Activated CD4-positive, alpha-beta T cell treated with anti-CD3 and anti-CD28 coated beads, Interleukin-2, Interleukin-4, amounts not matched to agents 100 ng/mL and 50 ng/mL, durations not matched to agents 16 hours and 8 hours (primary cell): ENCODE measurements around the gene MPG.
"Not testable (repeated sequence)": the region's sequence is repeated elsewhere in the genome, so short reads cannot be mapped to it uniquely, and the experiment has no call there.

Experiments used
- DNase-seq: peaks from one replicate; pipeline ENCODE4 v3.0.0-alpha.2; 2020; ENCODE audit warnings: low spot score

Gene MPG, protein sequence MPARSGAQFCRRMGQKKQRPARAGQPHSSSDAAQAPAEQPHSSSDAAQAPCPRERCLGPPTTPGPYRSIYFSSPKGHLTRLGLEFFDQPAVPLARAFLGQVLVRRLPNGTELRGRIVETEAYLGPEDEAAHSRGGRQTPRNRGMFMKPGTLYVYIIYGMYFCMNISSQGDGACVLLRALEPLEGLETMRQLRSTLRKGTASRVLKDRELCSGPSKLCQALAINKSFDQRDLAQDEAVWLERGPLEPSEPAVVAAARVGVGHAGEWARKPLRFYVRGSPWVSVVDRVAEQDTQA

DNA sequence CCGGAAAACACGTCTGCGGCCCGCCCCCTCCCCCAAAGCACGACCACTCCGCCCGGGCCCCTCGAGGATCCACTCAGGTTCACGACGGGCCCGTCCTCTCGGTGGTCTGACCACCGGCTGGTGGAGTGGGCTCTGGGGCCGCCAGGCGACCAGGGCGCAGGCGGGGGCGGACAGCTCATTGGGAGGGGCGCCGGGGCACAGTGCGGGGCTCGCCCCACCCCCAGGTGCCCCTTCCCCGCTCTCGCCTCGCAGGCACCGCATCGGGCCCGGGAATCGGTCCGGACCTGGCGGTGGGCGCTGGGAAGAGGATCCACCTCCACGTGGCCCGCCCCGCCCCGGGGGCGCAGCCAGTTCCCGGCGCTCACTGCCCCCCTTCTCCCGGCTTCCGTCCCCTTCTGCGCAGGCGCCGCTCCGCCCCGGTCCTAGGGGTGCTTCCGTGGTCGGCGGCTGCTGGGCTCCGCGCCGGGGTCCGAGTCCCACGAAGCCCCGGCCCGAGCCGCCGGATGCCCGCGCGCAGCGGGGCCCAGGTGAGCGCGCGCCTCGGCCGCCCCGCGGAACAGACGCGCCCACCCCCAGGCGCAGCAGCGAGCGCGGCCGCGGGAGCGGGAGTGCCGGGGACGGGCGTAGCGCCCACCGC, at the start of gene MPG:
TSS of gene MPG (plus strand) at position 419 of the 637 bp plus-strand sequence. CDS start at position 504, 85 bp downstream.
- DNase-seq, result peak; percentile 82

- DNase-seq, result not testable (repeated sequence)
Measured at GRCh38 chr16:30627-31026, 47.4 kb upstream of the MPG start.

DNA sequence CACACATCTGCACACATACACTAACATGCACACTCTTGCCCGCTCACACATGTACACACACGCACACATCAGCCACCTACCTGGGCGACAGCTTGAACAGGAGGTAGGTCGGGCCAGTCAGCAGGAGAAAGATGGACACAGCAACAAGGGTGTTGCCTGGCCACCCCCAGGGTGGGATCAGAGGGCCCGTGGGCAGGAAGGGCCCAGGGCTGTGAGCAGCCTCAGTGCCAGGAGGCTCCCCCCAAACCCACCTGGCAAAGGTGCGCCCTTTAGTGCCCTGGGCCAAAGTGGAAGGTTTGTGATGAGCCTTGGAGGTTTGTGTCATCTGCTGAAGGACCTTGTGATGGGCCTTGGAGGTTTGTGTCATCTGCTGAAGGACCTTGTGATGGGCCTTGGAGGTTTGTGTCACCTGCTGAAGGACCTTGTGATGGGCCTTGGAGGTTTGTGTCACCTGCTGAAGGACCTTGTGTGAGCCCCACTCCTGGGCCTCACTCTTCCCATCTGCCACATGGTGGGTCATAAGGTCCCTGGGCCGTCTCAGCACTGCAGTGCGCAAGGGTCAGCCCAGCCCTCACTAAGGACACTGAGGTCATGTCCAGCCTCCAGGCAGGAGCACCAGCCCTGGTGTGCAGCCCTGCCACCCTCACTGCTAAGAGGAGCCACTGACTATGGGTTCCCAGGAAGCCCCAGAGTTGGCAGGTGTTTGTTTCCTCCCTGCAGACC, 44.7 kb upstream of the MPG start:
- DNase-seq, result not testable (repeated sequence)

DNA sequence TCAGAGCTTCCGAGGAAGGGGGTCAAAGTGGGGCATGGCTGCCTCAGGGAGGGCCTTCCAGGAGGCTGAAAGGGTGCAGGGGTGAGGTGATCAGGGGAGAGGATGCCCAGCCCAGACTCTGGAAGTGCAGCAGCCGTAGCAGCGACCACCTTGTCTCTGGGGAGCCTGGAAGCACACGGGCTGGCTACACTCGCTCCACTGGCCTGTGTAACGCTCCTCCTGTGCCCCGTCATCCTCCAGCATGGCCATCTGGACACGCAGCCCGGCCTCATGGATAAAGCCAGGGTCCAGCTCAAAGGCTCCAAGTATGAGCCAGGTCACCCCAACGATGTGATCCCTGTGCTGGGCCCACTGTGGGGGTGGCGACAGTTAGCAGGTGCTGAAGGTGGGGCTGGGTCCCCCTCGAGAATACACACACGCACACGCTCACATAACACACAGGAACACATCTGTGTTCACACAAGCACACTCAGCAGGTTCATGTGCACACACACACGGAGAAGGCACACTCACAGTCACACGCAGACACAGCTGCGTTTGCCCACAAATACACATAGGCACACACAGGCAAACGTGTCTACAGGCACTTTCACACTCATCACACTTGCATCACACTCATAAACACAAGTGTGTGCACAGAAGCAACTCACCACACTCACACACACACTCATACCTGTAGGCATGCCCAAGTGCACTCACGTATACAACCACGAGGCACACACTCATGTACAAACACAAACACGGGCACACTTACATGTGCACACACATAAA, 44.0 kb upstream of the MPG start:
- no peak for DNase-seq

DNA sequence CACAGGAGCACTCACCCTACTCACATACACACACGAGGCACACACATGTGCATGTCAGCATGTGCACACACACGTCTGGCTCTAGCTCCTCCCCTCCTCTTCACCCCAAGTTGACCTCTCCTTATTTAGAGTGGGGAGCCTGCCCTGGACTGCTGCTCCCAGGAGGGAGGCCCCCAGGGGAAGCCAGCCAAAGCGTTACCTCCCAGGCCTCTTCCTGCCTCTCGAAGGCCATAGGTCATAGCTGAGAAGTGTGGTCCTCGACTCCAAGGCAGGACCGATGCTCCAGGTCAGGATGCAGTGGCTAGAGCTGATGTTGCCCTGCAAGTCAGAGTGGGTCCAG, 43.4 kb upstream of the MPG start:
- no peak for DNase-seq

GRCh38 chr16:35011-35677, 42.9 kb upstream of the MPG start:
- DNase-seq, result no peak

DNA sequence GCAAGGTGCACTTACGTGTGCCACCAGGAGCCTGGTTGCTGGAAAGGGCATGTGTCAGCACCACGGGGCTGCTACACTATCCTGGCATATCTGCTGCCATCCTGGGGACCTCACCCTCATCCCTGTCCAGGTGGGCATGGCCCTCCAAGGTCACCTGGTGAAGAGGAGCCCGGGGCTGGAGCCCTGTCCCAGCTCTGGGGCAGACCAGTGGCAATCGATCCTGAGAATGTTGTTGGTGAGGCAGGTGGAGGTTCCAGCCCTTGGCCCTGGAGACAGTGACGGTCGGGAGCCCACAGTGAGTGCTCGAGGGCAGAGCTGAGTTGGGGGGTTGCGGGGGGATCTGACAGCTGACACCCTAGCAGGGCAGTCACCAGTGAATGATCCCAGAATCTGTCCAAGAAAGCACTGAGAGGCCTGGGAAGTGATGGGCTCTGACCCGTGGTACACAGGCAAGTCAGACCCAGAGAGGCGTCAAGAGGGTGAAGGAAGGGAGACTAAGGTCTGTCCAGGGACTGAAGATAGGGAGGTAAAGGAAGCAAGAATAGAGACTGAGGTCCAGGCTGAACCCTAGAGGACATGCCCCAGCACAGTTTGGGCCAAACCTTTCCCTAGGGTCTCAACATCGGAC, 42.2 kb upstream of the MPG start:
- no peak for DNase-seq

DNA sequence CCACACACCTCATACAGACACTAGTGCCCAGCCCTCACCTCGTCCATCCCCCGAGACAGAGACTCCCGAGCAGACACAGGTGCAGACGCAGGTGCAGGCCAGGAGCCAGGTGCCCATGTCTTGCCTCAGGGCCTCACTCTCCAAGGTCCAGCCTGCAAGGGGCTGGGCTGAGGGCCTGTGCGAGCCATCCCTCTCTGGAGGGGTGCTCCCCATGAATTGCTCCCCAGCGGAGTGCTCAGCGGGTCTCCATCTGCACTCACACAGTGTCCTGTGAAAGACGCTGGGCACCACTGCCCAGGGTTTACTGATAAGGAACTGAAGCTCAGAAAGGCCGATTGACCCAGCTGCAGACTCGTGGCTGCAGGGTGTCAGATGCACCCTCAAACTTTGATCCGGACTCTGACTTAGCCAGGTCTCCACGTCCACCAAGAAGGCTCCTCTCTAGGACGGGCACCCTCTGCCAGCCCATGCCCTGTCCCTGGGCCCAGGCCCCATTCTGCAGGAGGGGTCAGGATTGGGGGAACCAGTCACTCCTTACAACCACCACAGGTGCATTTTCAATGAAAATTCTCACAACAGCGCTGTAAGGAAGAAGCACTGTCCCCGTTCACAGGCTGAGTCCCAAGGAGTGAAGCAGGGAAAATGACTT, 41.6 kb upstream of the MPG start:
- DNase-seq, result no peak

GRCh38 chr16:37511-37910, 40.5 kb upstream of the MPG start:
- no peak for DNase-seq

DNA sequence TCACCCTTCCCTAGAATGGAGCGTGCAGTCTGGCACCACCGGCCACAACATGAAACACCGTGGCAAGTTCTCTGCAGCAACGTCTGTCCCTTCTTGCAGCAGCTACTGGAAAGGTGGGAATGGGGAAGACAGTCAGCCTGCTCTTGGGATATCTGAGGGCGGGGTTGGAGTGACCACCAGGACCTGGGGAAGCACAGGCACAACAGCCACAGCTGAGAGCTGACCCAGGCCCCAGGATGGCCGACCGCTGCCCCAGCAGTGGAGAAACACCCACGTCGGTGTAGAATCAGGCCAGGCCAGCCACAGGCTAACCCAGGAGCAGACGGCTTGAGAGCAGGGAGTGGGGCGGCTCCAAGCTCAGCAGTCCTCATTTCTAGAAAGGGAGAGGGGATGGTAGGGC, 39.8 kb upstream of the MPG start:
- not testable (repeated sequence) for DNase-seq

- peak; percentile 41 for DNase-seq
Measured at GRCh38 chr16:38941-39892, 38.8 kb upstream of the MPG start.

GRCh38 chr16:41439-42068, 36.5 kb upstream of the MPG start:
- no peak for DNase-seq

GRCh38 chr16:42069-42457, 36.0 kb upstream of the MPG start:
- DNase-seq, result no peak

GRCh38 chr16:42691-43090, 35.3 kb upstream of the MPG start:
- no peak for DNase-seq

GRCh38 chr16:43294-43693, 34.7 kb upstream of the MPG start:
- no peak for DNase-seq

- no peak for DNase-seq
Measured at GRCh38 chr16:44655-45054, 33.4 kb upstream of the MPG start.

DNA sequence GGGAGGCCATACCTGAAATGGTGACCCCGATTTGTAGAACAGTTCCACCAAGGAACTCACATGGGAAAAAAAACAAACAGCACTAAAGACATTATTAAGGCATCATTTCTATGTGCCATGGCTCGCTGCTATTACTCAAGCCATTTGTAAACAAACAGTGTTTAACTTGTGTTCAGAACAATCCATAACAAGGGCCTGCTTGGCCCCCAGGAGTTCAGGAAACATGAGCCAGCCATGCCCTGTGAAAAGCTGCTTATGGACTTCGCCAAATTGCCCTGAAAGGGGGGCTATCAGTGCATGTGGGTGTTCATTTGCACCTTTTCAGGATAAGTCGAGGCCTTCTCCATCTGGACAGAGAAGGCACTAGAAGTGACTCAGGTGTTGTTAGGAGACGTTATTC, 32.6 kb upstream of the MPG start:
- no peak for DNase-seq

DNA sequence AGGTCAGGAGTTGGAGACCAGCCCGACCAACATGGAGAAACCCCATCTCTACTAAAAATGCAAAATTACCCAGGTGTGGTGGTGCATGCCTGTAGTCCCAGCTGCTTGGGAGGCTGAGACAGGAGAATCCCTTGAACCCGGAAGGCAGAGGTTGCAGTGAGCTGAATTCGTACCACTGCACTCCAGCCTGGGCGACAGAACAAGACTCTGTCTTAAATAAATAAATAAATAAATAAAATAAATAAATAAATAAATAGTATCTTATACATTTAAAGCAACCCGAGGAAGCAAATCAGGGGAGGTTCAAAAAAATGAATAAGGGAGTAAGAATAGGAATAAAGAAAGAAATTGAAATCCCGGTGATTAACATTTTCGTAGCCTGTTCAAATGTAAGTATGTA, 31.5 kb upstream of the MPG start:
- not testable (repeated sequence) for DNase-seq

DNA sequence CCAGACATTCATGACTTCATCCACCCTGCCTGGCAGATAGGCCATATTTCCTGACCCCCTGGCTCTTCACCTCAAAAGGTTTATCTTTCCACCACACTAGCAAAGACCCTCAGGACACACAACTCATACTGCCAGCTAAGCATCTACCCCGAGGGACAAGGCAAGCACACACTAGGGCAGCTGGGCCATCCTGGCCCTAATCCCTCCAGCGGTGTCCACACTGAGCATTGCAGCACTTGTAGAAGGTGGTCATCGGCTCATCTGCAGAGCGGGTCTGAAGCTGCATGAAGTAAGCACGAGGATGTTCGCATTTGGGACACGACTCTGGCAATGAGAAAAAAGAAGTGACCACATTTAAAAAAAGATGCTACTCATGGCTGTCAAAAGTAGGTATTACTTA, 30.8 kb upstream of the MPG start:
- DNase-seq, result no peak
